Astrocyte (in vitro differentiated cells and primary cell): Measurements from ENCODE around the gene EEF2K. TPM values are rescaled to one million over a fixed set of nuclear protein-coding genes. Genes with fewer than 3 reads are reported as not detected.

Experiments
- DNase-seq: peaks from one replicate; pipeline ENCODE4 v3.0.0-alpha.2; 2010; ENCODE audit warnings: low read depth
- FAIRE-seq: peaks from 2 replicates; lab custom pipeline; 2011; peaks lifted over from hg19 to GRCh38; lab: Jason Lieb, UNC
- H2AFZ ChIP-seq: 2 replicates; pipeline ENCODE4 v1.6.0; 2012; ENCODE audit warnings: low read depth, low read length, inconsistent platforms
- H3K27ac ChIP-seq: 2 replicates; pipeline ENCODE4 v1.5.1; 2011; ENCODE audit warnings: low read depth, low read length, inconsistent platforms
- H3K27me3 ChIP-seq: 2 replicates; pipeline ENCODE4 v1.6.0; 2011; ENCODE audit warnings: low read length, inconsistent platforms; ENCODE audit not compliant: insufficient read depth
- H3K36me3 ChIP-seq: 2 replicates; pipeline ENCODE4 v1.5.1; 2011; ENCODE audit warnings: low read length, inconsistent platforms; ENCODE audit not compliant: insufficient read depth
- H3K4me1 ChIP-seq: 2 replicates; pipeline ENCODE4 v1.5.1; 2011; ENCODE audit warnings: low read length, inconsistent platforms; ENCODE audit not compliant: insufficient read depth
- H3K4me2 ChIP-seq: 2 replicates; pipeline ENCODE4 v1.6.0; 2012; ENCODE audit warnings: low read length, inconsistent platforms
- H3K4me3 ChIP-seq: 2 replicates; pipeline ENCODE4 v1.5.1; 2011; ENCODE audit warnings: low read depth, mild to moderate bottlenecking, low read length, inconsistent platforms; ENCODE audit not compliant: insufficient read depth
- H3K79me2 ChIP-seq: 2 replicates; pipeline ENCODE4 v1.6.0; 2012; ENCODE audit warnings: mild to moderate bottlenecking, low read length, inconsistent platforms; ENCODE audit not compliant: insufficient read depth
- H3K9ac ChIP-seq: 2 replicates; pipeline ENCODE4 v1.6.0; 2012; ENCODE audit warnings: mild to moderate bottlenecking, low read length, inconsistent platforms
- H3K9me3 ChIP-seq: 2 replicates; pipeline ENCODE4 v1.5.1; 2012; ENCODE audit warnings: low read depth, mild to moderate bottlenecking, low read length, inconsistent platforms; ENCODE audit not compliant: insufficient read depth
- H4K20me1 ChIP-seq: 2 replicates; pipeline ENCODE4 v1.6.0; 2012; ENCODE audit warnings: low read length, inconsistent platforms; ENCODE audit not compliant: insufficient read depth
- H3K27ac Mint-ChIP-seq: one replicate; pipeline ENCODE4 v1.8.0; 2021; ENCODE audit warnings: mild to moderate bottlenecking, mixed read lengths; ENCODE audit not compliant: unreplicated experiment
- H3K27me3 Mint-ChIP-seq: one replicate; pipeline ENCODE4 v1.8.0; 2021; ENCODE audit warnings: low read depth, mixed read lengths; ENCODE audit not compliant: unreplicated experiment
- H3K36me3 Mint-ChIP-seq: one replicate; pipeline ENCODE4 v1.8.0; 2021; ENCODE audit warnings: low read depth, mixed read lengths; ENCODE audit not compliant: unreplicated experiment
- H3K4me1 Mint-ChIP-seq: one replicate; pipeline ENCODE4 v1.8.0; 2021; ENCODE audit warnings: low read depth, mixed read lengths; ENCODE audit not compliant: unreplicated experiment
- H3K4me3 Mint-ChIP-seq: one replicate; pipeline ENCODE4 v1.8.0; 2021; ENCODE audit warnings: mild to moderate bottlenecking, moderate library complexity, mixed read lengths; ENCODE audit not compliant: unreplicated experiment
- H3K9me3 Mint-ChIP-seq: one replicate; pipeline ENCODE4 v1.8.0; 2021; ENCODE audit warnings: mild to moderate bottlenecking, mixed read lengths; ENCODE audit not compliant: unreplicated experiment
- CTCF ChIP-seq: IDR thresholded peaks from 2 replicates; pipeline ENCODE4 v1.5.1; 2011; ENCODE audit warnings: low read depth, mild to moderate bottlenecking, inconsistent platforms, low read length, moderate library complexity; ENCODE audit not compliant: insufficient read depth
- EZH2 ChIP-seq: IDR thresholded peaks from 2 replicates; pipeline ENCODE4 v1.6.1; 2012; ENCODE audit warnings: mild to moderate bottlenecking, low read length, inconsistent platforms; ENCODE audit not compliant: insufficient read depth
- total RNA-seq: library from RNA; stranded (reverse); gene quantifications from 2 replicates; pipeline ENCODE4 v1.2.1, GENCODE V29; 2021

The EEF2K gene
- total RNA-seq, 1 donor from 2014 or later: 20.9 TPM

- peaks cover 9% of the 10 kb centered on the region for H3K36me3 Mint-ChIP-seq
- no peak overlapping the region for H3K4me3 Mint-ChIP-seq
- peaks cover 3% of the 10 kb centered on the region for H3K4me1 Mint-ChIP-seq
- Histone ChIP-seq H3K27ac (no peak overlapping the region), H2AFZ (no peak overlapping the region), H4K20me1 (peaks cover 64% of the 10 kb centered on the region), H3K4me3 (no peak overlapping the region), H3K4me1 (no peaks in the 10 kb centered on the region), H3K4me2 (no peak overlapping the region), H3K79me2 (peaks cover 44% of the 10 kb centered on the region), H3K9ac (no peak overlapping the region), H3K27me3 (no peaks in the 10 kb centered on the region), H3K36me3 (peaks cover 3% of the 10 kb centered on the region), H3K9me3 (no peaks in the 10 kb centered on the region)
- no peak for TF ChIP-seq CTCF
- no peak for TF ChIP-seq EZH2
- no peaks in the 10 kb centered on the region for H3K9me3 Mint-ChIP-seq
- DNase-seq (no peak), FAIRE-seq (no peak)
- H3K27ac Mint-ChIP-seq: no peak overlapping the region
- H3K27me3 Mint-ChIP-seq: no peaks in the 10 kb centered on the region
Observed at GRCh38 chr16:22302776-22303363, 96.8 kb downstream of the EEF2K start.

GRCh38 chr16:22304411-22304810, 98.3 kb downstream of the EEF2K start:
- Histone ChIP-seq H3K4me3 (no peak overlapping the region), H3K4me2 (no peak overlapping the region), H3K9ac (no peak overlapping the region), H3K4me1 (no peaks in the 10 kb centered on the region), H3K27me3 (no peaks in the 10 kb centered on the region), H3K36me3 (peaks cover 3% of the 10 kb centered on the region), H3K9me3 (no peaks in the 10 kb centered on the region), H4K20me1 (peaks cover 50% of the 10 kb centered on the region), H3K27ac (no peak overlapping the region), H3K79me2 (peaks cover 38% of the 10 kb centered on the region), H2AFZ (no peak overlapping the region)
- DNase-seq (no peak), FAIRE-seq (no peak)
- Mint-ChIP-seq H3K27ac (no peak overlapping the region), H3K36me3 (peaks cover 12% of the 10 kb centered on the region), H3K27me3 (no peaks in the 10 kb centered on the region), H3K4me1 (peaks cover 3% of the 10 kb centered on the region), H3K9me3 (no peaks in the 10 kb centered on the region), H3K4me3 (peak overlapping the region; percentile 54)
- TF ChIP-seq EZH2: no peak
- no peak for TF ChIP-seq CTCF

- Mint-ChIP-seq H3K4me1 (no peaks in the 10 kb centered on the region), H3K27ac (no peak overlapping the region), H3K9me3 (no peaks in the 10 kb centered on the region), H3K27me3 (no peaks in the 10 kb centered on the region), H3K4me3 (no peak overlapping the region), H3K36me3 (peaks cover 19% of the 10 kb centered on the region)
- Histone ChIP-seq H3K9ac (no peak overlapping the region), H3K27ac (no peak overlapping the region), H3K4me2 (no peak overlapping the region), H3K4me1 (no peaks in the 10 kb centered on the region), H3K27me3 (no peaks in the 10 kb centered on the region), H3K9me3 (no peaks in the 10 kb centered on the region), H3K4me3 (no peak overlapping the region), H2AFZ (no peak overlapping the region), H3K79me2 (peaks cover 21% of the 10 kb centered on the region), H4K20me1 (peaks cover 30% of the 10 kb centered on the region), H3K36me3 (peaks cover 9% of the 10 kb centered on the region)
- DNase-seq (no peak), FAIRE-seq (no peak)
- TF ChIP-seq EZH2 (no peak), CTCF (no peak)
Observed at GRCh38 chr16:22306788-22307187, 100.7 kb downstream of the EEF2K start.
